Naive thymus-derived CD4-positive, alpha-beta T cell (primary cell): ENCODE data around the gene PRKCA. TPM values are rescaled to one million over a fixed set of nuclear protein-coding genes. Genes with fewer than 3 reads are reported as not detected.

Experiments
- ATAC-seq: fragments of 150-1000 bp; cut with Tn5 transposase; 2 replicates; pipeline ENCODE4 v1.10.0; 2021; ENCODE audit warnings: mild to moderate bottlenecking, moderate library complexity
- CTCF ChIA-PET: fragments of 350-600 bp; sonication (Branson Sonifier 250); formaldehyde crosslinking; loops from one replicate; lab custom pipeline; 2021; ENCODE audit warnings: antibody characterized with exemption; lab: Charles Lee
- POLR2A ChIA-PET: fragments of 350-600 bp; sonication (Branson Sonifier 250); formaldehyde crosslinking; loops from one replicate; lab custom pipeline; 2021; ENCODE audit warnings: antibody characterized with exemption, inconsistent platforms; lab: Charles Lee
- DNase-seq, 9 donors: peaks; one replicate each; pipeline versions ENCODE4 v3.0.0 to v3.0.0-alpha.2; 2020 to 2022; ENCODE audit warnings: mixed read lengths in 1 of 9
- H3K27ac ChIP-seq: one replicate; pipeline ENCODE4 v1.7.0; 2013; ENCODE audit warnings: mild to moderate bottlenecking, low read depth, low read length, moderate library complexity
- H3K27me3 ChIP-seq, 2 donors: one replicate each; pipeline ENCODE4 v1.7.0; 2013; ENCODE audit warnings: low read length in 2 of 2, mild to moderate bottlenecking in 2 of 2, moderate library complexity in 2 of 2; ENCODE audit not compliant: control insufficient read depth in 2 of 2, insufficient read depth in 2 of 2
- H3K36me3 ChIP-seq, 3 experiments: 1 replicate in 2 of 3; 2 replicates in 1 of 3; pipeline ENCODE4 v1.7.0; 2013; ENCODE audit warnings: low read length in 3 of 3, mild to moderate bottlenecking in 3 of 3, moderate library complexity in 1 of 3; ENCODE audit not compliant: insufficient read depth in 3 of 3, control insufficient read depth in 2 of 3
- H3K4me1 ChIP-seq, 2 donors: one replicate each; pipeline ENCODE4 v1.7.0; 2013; ENCODE audit warnings: low read length in 2 of 2, mild to moderate bottlenecking in 2 of 2, moderate library complexity in 1 of 2; ENCODE audit not compliant: control insufficient read depth in 2 of 2, insufficient read depth in 2 of 2
- H3K4me3 ChIP-seq: 2 replicates; pipeline ENCODE4 v1.7.0; 2013; ENCODE audit warnings: mild to moderate bottlenecking, low read length
- H3K9me3 ChIP-seq, 3 experiments: 1 replicate in 2 of 3; 2 replicates in 1 of 3; pipeline ENCODE4 v1.7.0; 2013; ENCODE audit warnings: low read length in 3 of 3; ENCODE audit not compliant: control insufficient read depth in 2 of 3
- H3K27ac Mint-ChIP-seq, 9 donors: one replicate each; pipeline ENCODE4 v1.8.0; 2020 to 2022; ENCODE audit warnings: mixed read lengths in 9 of 9, mild to moderate bottlenecking in 8 of 9, moderate library complexity in 5 of 9, inconsistent platforms in 2 of 9
- H3K27me3 Mint-ChIP-seq, 5 donors: one replicate each; pipeline ENCODE4 v1.8.0; 2021 to 2022; ENCODE audit warnings: mixed read lengths in 5 of 5, mild to moderate bottlenecking in 1 of 5
- H3K36me3 Mint-ChIP-seq, 5 donors: one replicate each; pipeline ENCODE4 v1.8.0; 2020 to 2022; ENCODE audit warnings: mixed read lengths in 5 of 5, mild to moderate bottlenecking in 3 of 5, inconsistent platforms in 1 of 5
- H3K4me1 Mint-ChIP-seq, 7 donors: one replicate each; pipeline ENCODE4 v1.8.0; 2020 to 2022; ENCODE audit warnings: mixed read lengths in 7 of 7, mild to moderate bottlenecking in 3 of 7, inconsistent platforms in 1 of 7
- H3K4me3 Mint-ChIP-seq, 10 donors: one replicate each; pipeline ENCODE4 v1.8.0; 2020 to 2022; ENCODE audit warnings: mild to moderate bottlenecking in 10 of 10, mixed read lengths in 10 of 10, moderate library complexity in 6 of 10, inconsistent platforms in 2 of 10
- H3K9me3 Mint-ChIP-seq, 11 donors: one replicate each; pipeline ENCODE4 v1.8.0; 2020 to 2022; ENCODE audit warnings: mixed read lengths in 11 of 11, mild to moderate bottlenecking in 4 of 11, inconsistent platforms in 1 of 11, moderate library complexity in 1 of 11
- intact Hi-C, 2 donors: fragments of 100-400 bp; cut with micrococcal nuclease; formaldehyde crosslinking; loops; one replicate each; pipeline ENCODE4 v1.15.1; 2023
- polyA plus RNA-seq, 2 donors: library from polyadenylated mRNA; unstranded; fragments of 300-500 nt; fragmentation: Illumina TruSeq; gene quantifications; one replicate each; pipeline ENCODE4 v1.2.3, GENCODE V29; 2021
- total RNA-seq, 6 experiments: library from RNA in 5 of 6; stranded (reverse) in 5 of 6; gene quantifications; 1 replicate in 5 of 6; 2 replicates in 1 of 6; pipeline ENCODE4 v1.2.3 and lab custom pipeline; 2021 to 2026

Gene PRKCA
- total and polyA plus RNA-seq, 7 experiments from 2014 or later: 4.1 to 186 (median 122) TPM

- ATAC-seq: no peak
- intact Hi-C loops: loop anchor here (5.0 kb wide), 2 partner anchors 32 to 43 kb away; no protein-coding TSS in a partner anchor
Measured at GRCh38 chr17:66509926-66510325, 207.5 kb downstream of the PRKCA start.

DNA sequence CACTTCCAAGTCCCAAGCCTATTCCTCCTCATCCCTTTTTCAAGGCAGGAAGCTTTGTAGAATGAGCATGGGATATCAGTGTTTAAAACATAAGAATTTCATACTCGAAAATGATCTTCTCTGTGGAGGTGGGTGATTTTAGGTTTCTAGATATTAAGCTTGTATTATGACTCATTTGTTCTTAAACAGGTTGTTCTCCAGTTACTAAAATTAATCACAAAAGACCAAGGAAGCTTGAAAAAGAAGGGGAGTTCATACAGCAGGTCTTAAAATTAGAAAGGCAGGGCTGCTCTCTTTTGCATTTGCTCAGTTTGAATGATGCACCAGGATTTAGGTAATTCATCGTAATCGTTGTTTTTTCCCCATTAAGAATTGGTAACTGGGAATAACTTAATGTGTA, 208.7 kb downstream of the PRKCA start:
- Histone ChIP-seq H3K9me3 (no peaks in the 10 kb centered on the region), H3K27ac (no peak overlapping the region), H3K27me3 (no peaks in the 10 kb centered on the region), H3K36me3 (peaks cover 0 to 8% (median 0%) of the 10 kb centered on the region in 3 experiments), H3K4me1 (peaks cover 6 to 26% of the 10 kb centered on the region in 2 donors), H3K4me3 (no peak overlapping the region)
- Mint-ChIP-seq H3K27ac (peak overlapping the region in 6 of 9 donors; percentile 21 to 97 (median 54)), H3K4me1 (peaks cover 36 to 88% (median 78%) of the 10 kb centered on the region in 7 donors), H3K27me3 (no peaks in the 10 kb centered on the region), H3K9me3 (no peaks in the 10 kb centered on the region), H3K36me3 (peaks cover 4 to 50% (median 30%) of the 10 kb centered on the region in 5 donors), H3K4me3 (peak overlapping the region in 1 of 10 donors; percentile 52)
- ChIA-PET CTCF (interaction anchor here (0.6 to 0.7 kb wide), 2 partner anchors 139 to 234 kb away, joined by 3 read pairs; no protein-coding TSS in a partner anchor), POLR2A (no interaction called here)
- no peak for DNase-seq
- intact Hi-C loops: no loop called here
- no peak for ATAC-seq

More at GRCh38 chr17:66509926-66510325, 207.5 kb downstream of the PRKCA start:
- peak overlapping the region in 6 of 10 donors; percentile 13 to 61 (median 30) for H3K4me3 Mint-ChIP-seq
- no peak overlapping the region for H3K4me3 ChIP-seq
- POLR2A ChIA-PET: interaction anchor here (0.6 kb wide), 2 partner anchors 9 to 27 kb away, joined by 3 to 5 read pairs; no protein-coding TSS in a partner anchor
- CTCF ChIA-PET: interaction anchor here (0.6 kb wide), 1 partner anchor 57 kb away, joined by 4 read pairs; no protein-coding TSS in a partner anchor
- no peak overlapping the region for H3K27ac ChIP-seq
- no peaks in the 10 kb centered on the region for H3K27me3 ChIP-seq
- peaks cover 4 to 41% (median 22%) of the 10 kb centered on the region in 5 donors for H3K36me3 Mint-ChIP-seq
- H3K4me1 ChIP-seq: peaks cover 6 to 26% of the 10 kb centered on the region in 2 donors
- peaks cover 0 to 8% (median 0%) of the 10 kb centered on the region in 3 experiments for H3K36me3 ChIP-seq
- no peak for DNase-seq
- H3K9me3 ChIP-seq: no peaks in the 10 kb centered on the region
- no peaks in the 10 kb centered on the region for H3K27me3 Mint-ChIP-seq
- H3K9me3 Mint-ChIP-seq: no peaks in the 10 kb centered on the region
- peak overlapping the region in 8 of 9 donors; percentile 7 to 97 (median 52) for H3K27ac Mint-ChIP-seq
- peaks cover 34 to 87% (median 76%) of the 10 kb centered on the region in 7 donors for H3K4me1 Mint-ChIP-seq

DNA sequence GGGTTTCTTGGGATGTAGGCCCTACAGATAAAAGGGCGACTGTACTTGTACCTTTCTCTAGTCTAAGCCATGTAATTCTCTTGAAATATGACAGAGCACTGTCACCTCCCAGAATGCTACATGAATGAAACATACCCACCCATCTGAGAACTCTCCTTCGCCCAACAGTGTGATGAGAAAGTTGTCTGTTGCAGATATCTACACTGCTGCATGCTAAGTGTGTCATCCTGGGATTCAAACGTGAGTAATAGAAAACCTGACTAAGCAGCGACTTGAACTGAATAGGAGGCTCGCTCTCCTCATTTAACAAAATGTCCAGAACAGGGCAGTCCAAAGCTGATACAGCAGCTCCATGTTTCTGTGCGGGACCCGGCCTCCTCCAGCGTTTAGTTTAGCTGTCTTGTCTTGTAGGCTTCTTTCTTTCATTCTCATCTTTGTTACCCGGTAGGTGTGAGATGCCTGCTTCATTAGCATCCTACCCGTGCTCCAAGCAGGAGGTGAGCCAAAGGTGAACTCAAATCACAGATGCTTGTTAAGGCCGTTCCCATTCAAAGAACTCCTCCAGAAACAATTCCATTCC, 211.9 kb downstream of the PRKCA start:
- H3K27ac ChIP-seq: no peak overlapping the region
- H3K36me3 Mint-ChIP-seq: peaks cover 0 to 47% (median 27%) of the 10 kb centered on the region in 5 donors
- peaks cover 28 to 85% (median 75%) of the 10 kb centered on the region in 7 donors for H3K4me1 Mint-ChIP-seq
- no peaks in the 10 kb centered on the region for H3K27me3 ChIP-seq
- ChIA-PET POLR2A (no interaction called here), CTCF (interaction anchor here (0.6 kb wide), 1 partner anchor 313 kb away, joined by 3 read pairs; no protein-coding TSS in a partner anchor)
- DNase-seq: no peak
- H3K27me3 Mint-ChIP-seq: no peaks in the 10 kb centered on the region
- intact Hi-C loops: no loop called here
- H3K36me3 ChIP-seq: peaks cover 0 to 14% (median 0%) of the 10 kb centered on the region in 3 experiments
- no peak overlapping the region for H3K4me3 Mint-ChIP-seq
- peak overlapping the region in 1 of 9 donors; percentile 63 for H3K27ac Mint-ChIP-seq
- H3K9me3 ChIP-seq: no peaks in the 10 kb centered on the region
- no peak for ATAC-seq
- H3K9me3 Mint-ChIP-seq: no peaks in the 10 kb centered on the region
- no peak overlapping the region for H3K4me3 ChIP-seq
- peaks cover 4 to 6% of the 10 kb centered on the region in 2 donors for H3K4me1 ChIP-seq

- no peaks in the 10 kb centered on the region for H3K27me3 Mint-ChIP-seq
- no peak overlapping the region for H3K27ac ChIP-seq
Measured at GRCh38 chr17:66515974-66516373, 213.6 kb downstream of the PRKCA start.

GRCh38 chr17:66517336-66518009, 215.1 kb downstream of the PRKCA start:
- ChIA-PET POLR2A (interaction anchor here (0.7 kb wide), 1 partner anchor 51 kb away, joined by 3 read pairs; no protein-coding TSS in a partner anchor), CTCF (interaction anchor here (0.9 kb wide), 1 partner anchor 10 kb away, joined by 3 read pairs; no protein-coding TSS in a partner anchor)
- Histone ChIP-seq H3K9me3 (no peaks in the 10 kb centered on the region), H3K4me3 (no peak overlapping the region), H3K4me1 (no peaks in the 10 kb centered on the region), H3K27me3 (no peaks in the 10 kb centered on the region), H3K27ac (no peak overlapping the region), H3K36me3 (peaks cover 0 to 14% (median 0%) of the 10 kb centered on the region in 3 experiments)
- intact Hi-C loops: no loop called here
- Mint-ChIP-seq H3K27me3 (no peaks in the 10 kb centered on the region), H3K4me3 (peak overlapping the region in 2 of 10 donors; percentile 18 to 26), H3K27ac (peak overlapping the region in 7 of 9 donors; percentile 0 to 78 (median 38)), H3K36me3 (peaks cover 3 to 52% (median 31%) of the 10 kb centered on the region in 5 donors), H3K9me3 (peaks cover 0 to 1% (median 0%) of the 10 kb centered on the region in 11 donors), H3K4me1 (peaks cover 21 to 81% (median 68%) of the 10 kb centered on the region in 7 donors)
- DNase-seq (no peak), ATAC-seq (no peak)

More at GRCh38 chr17:66515974-66516373, 213.6 kb downstream of the PRKCA start:
- no peaks in the 10 kb centered on the region for H3K27me3 ChIP-seq
- intact Hi-C loops: no loop called here
- ATAC-seq: no peak
- Mint-ChIP-seq H3K27ac (peak overlapping the region in 4 of 9 donors; percentile 38 to 80 (median 45)), H3K4me1 (peaks cover 23 to 81% (median 72%) of the 10 kb centered on the region in 7 donors), H3K9me3 (no peaks in the 10 kb centered on the region), H3K4me3 (no peak overlapping the region), H3K36me3 (peaks cover 0 to 50% (median 27%) of the 10 kb centered on the region in 5 donors)
- H3K9me3 ChIP-seq: no peaks in the 10 kb centered on the region
- no peak overlapping the region for H3K4me3 ChIP-seq
- ChIA-PET POLR2A (no interaction called here), CTCF (no interaction called here)
- no peaks in the 10 kb centered on the region for H3K4me1 ChIP-seq
- peaks cover 0 to 14% (median 0%) of the 10 kb centered on the region in 3 experiments for H3K36me3 ChIP-seq
- DNase-seq: no peak

DNA sequence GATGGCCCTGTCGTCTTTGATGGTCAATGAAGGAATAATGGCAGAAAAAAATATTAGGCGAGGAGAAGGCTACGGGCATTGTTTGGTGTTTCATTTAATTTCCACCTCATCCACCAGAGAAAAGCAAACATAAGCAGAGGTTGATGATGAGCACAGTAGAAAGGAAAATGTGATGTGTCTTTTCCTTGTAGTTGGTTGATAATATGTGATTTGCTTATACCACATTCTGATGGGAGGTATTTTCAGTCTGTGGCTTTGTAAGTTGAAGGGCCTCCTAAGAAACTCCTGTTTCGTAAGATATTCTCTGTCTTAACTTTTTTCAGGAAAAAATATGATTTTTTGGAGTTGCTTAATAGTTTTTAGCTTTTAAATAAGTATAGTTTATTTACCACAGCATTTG, 215.7 kb downstream of the PRKCA start:
- no peak for ATAC-seq
- H3K9me3 Mint-ChIP-seq: peaks cover 0 to 4% (median 0%) of the 10 kb centered on the region in 11 donors
- H3K4me3 ChIP-seq: no peak overlapping the region
- no peaks in the 10 kb centered on the region for H3K27me3 ChIP-seq
- POLR2A ChIA-PET: interaction anchor here (0.6 to 0.7 kb wide), 2 partner anchors 8 to 52 kb away, joined by 3 to 5 read pairs; no protein-coding TSS in a partner anchor
- H3K9me3 ChIP-seq: no peaks in the 10 kb centered on the region
- CTCF ChIA-PET: no interaction called here
- H3K4me3 Mint-ChIP-seq: peak overlapping the region in 1 of 10 donors; percentile 18
- H3K4me1 ChIP-seq: no peaks in the 10 kb centered on the region
- DNase-seq: no peak
- H3K27me3 Mint-ChIP-seq: no peaks in the 10 kb centered on the region
- H3K4me1 Mint-ChIP-seq: peaks cover 18 to 81% (median 68%) of the 10 kb centered on the region in 7 donors
- no peak overlapping the region for H3K27ac ChIP-seq
- H3K36me3 Mint-ChIP-seq: peaks cover 4 to 54% (median 28%) of the 10 kb centered on the region in 5 donors
- peaks cover 0 to 14% (median 0%) of the 10 kb centered on the region in 3 experiments for H3K36me3 ChIP-seq
- intact Hi-C loops: no loop called here
- H3K27ac Mint-ChIP-seq: peak overlapping the region in 5 of 9 donors; percentile 4 to 74 (median 70)
